ENCODE results near the gene CEP192. TPM values are rescaled to one million over a fixed set of nuclear protein-coding genes. Genes with fewer than 3 reads are reported as not detected.

Gene CEP192
- total and polyA plus RNA-seq, 2 of the 13 experiments (the other 11 are each of a cell fraction or from before 2014, with no cell fraction given), result 15.3 to 24.7 TPM

DNA sequence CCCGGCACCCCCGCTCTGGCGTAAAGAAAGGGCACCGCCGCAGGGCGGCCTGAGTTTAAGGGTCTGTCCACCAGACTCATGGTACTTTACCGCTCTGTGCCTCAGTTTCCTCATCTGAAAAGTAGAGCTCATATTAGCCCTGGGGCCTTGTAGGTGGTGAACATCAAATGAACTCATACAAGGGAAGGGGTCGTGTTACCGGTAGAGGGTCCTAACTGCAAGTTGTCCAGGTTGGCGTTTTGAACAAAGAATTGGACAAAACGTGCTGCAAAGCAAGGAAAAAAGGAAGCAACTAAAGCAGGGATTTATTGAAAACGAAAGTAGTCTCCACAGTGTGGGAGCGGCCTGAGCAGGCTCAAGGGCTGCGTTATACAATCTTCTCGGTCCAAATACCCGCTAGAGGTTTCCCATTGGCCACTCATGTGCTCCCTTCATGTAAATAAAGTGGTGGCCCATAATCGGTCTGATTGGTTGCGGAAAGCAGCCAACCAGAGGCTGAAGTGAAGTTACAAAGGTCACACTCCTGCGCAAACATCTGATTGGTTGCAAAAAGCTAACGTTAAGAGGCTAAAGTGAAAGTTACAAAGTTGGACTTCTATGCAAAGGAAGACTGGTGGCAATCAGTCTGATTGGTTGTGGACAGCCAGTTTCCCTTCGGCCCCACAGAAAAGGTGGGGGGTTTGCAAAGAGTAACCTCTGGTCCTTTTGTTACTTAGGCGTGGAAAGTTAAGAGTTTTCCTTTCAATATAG is 146.7 kb downstream of the CEP192 start:
- H3K27me3 ChIP-seq (ENCODE audit: control insufficient read depth in 1 of 2, insufficient read depth in 2 of 2, low read length in 2 of 2), result no peaks in the 10 kb centered on the region; a peak in 1 of 5 replicates
- peak overlapping the region; percentile 99 for H3K27ac ChIP-seq (ENCODE audit: extremely low read length, insufficient read depth, low read length)
- in situ Hi-C loops (cut with HindIII; ENCODE audit: extremely low pct_ligation_motif_present, low pct_unique_long_range_greater_than_20kb) (loop anchor here (5.0 kb wide), 1 partner anchor 489 kb away; no protein-coding TSS in a partner anchor), intact Hi-C loops (cut with micrococcal nuclease; ENCODE audit: unreplicated experiment) (loop anchor here (1.0 to 5.0 kb wide), 6 partner anchors 9 to 493 kb away; no protein-coding TSS in a partner anchor)
- CTCF ChIA-PET (ENCODE audit: low intra/inter-chr PET ratio, low total read pairs), result interaction anchor here (1.0 kb wide), 1 partner anchor 22 kb away, joined by 3 read pairs; no protein-coding TSS in a partner anchor
- peaks cover 6% of the 10 kb centered on the region for H3K79me2 ChIP-seq (ENCODE audit: insufficient read depth, low read length)
- H4K20me1 ChIP-seq (ENCODE audit: insufficient read depth, low read length), result no peaks in the 10 kb centered on the region
- ATAC-seq, result peak; percentile 91
- peak overlapping the region; percentile 90 for H3K4me2 ChIP-seq (ENCODE audit: low read depth, low read length)
- H2AFZ ChIP-seq (ENCODE audit: low read length), result no peak overlapping the region
- H3K36me3 ChIP-seq (replicated peaks in 1 of 2; ENCODE audit: control insufficient read depth in 1 of 2, insufficient read depth in 2 of 2, low read length in 2 of 2), result no peaks in the 10 kb centered on the region
- no peaks in the 10 kb centered on the region for H3K9me3 ChIP-seq (ENCODE audit: low read length)
- H3K4me1 ChIP-seq (ENCODE audit: insufficient read depth, low read length), result peaks cover 37% of the 10 kb centered on the region
- FAIRE-seq, result peak; percentile 100
- BruUV-seq (replicated peaks), result TSS peak; percentile 88
- POLR2A ChIA-PET, result interaction anchor here (0.9 to 2.8 kb wide), 20 partner anchors 8 to 761 kb away, joined by 3 to 12 read pairs (median 5); partner anchors contain the start of genes AFG3L2 and CEP192
- WGBS (ENCODE audit: low lambda C conversion rate), result 1% methylated on average over 21 of the region's 22 CpGs
- H3K4me3 ChIP-seq (replicated peaks in 1 of 3; ENCODE audit: insufficient read depth in 1 of 3, low read depth in 2 of 3, low read length in 3 of 3), result peak overlapping the region; percentile 81 to 98 (median 88)
- peak; percentile 99 for DNase-seq (ENCODE audit: low spot score)
- H3K9ac ChIP-seq (ENCODE audit: insufficient read depth, low read depth, low read length), result peak overlapping the region; percentile 97
- TF ChIP-seq, protein P1, sequence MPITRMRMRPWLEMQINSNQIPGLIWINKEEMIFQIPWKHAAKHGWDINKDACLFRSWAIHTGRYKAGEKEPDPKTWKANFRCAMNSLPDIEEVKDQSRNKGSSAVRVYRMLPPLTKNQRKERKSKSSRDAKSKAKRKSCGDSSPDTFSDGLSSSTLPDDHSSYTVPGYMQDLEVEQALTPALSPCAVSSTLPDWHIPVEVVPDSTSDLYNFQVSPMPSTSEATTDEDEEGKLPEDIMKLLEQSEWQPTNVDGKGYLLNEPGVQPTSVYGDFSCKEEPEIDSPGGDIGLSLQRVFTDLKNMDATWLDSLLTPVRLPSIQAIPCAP (CRISPR knock-in tag; IDR thresholded peaks at IDR 0.05; ENCODE audit: low read depth), result peak; percentile 95; the same call in 1 of the 2 replicates
- TF ChIP-seq ZNF101 (CRISPR knock-in tag; IDR thresholded peaks at IDR 0.05; ENCODE audit: borderline replicate concordance, low read depth) (no peak), ZNF331 (CRISPR knock-in tag; IDR thresholded peaks at IDR 0.05) (peak; percentile 56; the same call in 1 of the 2 replicates), RXRA (CRISPR knock-in tag; IDR thresholded peaks at IDR 0.05) (no peak), TEF (CRISPR knock-in tag; IDR thresholded peaks at IDR 0.05) (peak; percentile 98), ELF4 (CRISPR knock-in tag; IDR thresholded peaks at IDR 0.05; ENCODE audit: borderline replicate concordance) (peak; percentile 61; the same call in 1 of the 2 replicates), ZNF629 (CRISPR knock-in tag; conservative IDR thresholded peaks at IDR 0.05) (no peak), STAT5B (CRISPR knock-in tag; IDR thresholded peaks at IDR 0.05) (0 out of 2 replicates have a peak, but pooled peaks have one; percentile 7), ZNF709 (CRISPR knock-in tag; IDR thresholded peaks at IDR 0.05) (peak; percentile 17; the same call in 1 of the 2 replicates), ZMYM3 (CRISPR knock-in tag; IDR thresholded peaks at IDR 0.05) (no peak), GFI1 (CRISPR knock-in tag; IDR thresholded peaks at IDR 0.05; ENCODE audit: borderline replicate concordance) (no peak), POGK (CRISPR knock-in tag; conservative IDR thresholded peaks at IDR 0.05) (no peak), CREB1 (IDR thresholded peaks at IDR 0.05) (no peak; the same call in 1 of the 2 replicates), CREB1 (CRISPR knock-in tag; IDR thresholded peaks at IDR 0.05) (peak; percentile 66), ZNF501 (CRISPR knock-in tag; IDR thresholded peaks at IDR 0.05) (no peak), SATB2 (CRISPR knock-in tag; IDR thresholded peaks at IDR 0.05) (0 out of 2 replicates have a peak, but pooled peaks have one; percentile 0)
- TF ChIP-seq, protein P2, sequence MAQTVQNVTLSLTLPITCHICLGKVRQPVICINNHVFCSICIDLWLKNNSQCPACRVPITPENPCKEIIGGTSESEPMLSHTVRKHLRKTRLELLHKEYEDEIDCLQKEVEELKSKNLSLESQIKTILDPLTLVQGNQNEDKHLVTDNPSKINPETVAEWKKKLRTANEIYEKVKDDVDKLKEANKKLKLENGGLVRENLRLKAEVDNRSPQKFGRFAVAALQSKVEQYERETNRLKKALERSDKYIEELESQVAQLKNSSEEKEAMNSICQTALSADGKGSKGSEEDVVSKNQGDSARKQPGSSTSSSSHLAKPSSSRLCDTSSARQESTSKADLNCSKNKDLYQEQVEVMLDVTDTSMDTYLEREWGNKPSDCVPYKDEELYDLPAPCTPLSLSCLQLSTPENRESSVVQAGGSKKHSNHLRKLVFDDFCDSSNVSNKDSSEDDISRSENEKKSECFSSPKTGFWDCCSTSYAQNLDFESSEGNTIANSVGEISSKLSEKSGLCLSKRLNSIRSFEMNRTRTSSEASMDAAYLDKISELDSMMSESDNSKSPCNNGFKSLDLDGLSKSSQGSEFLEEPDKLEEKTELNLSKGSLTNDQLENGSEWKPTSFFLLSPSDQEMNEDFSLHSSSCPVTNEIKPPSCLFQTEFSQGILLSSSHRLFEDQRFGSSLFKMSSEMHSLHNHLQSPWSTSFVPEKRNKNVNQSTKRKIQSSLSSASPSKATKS (CRISPR knock-in tag; IDR thresholded peaks at IDR 0.05), result 0 out of 2 replicates have a peak, but pooled peaks have one; percentile 29

All from HepG2 (cell line).